SJCRH30 (cell line): Measurements from ENCODE around the gene NUSAP1. TPM values are rescaled to one million over a fixed set of nuclear protein-coding genes. Genes with fewer than 3 reads are reported as not detected.
"Not testable (repeated sequence)": the region's sequence is repeated elsewhere in the genome, so short reads cannot be mapped to it uniquely, and the experiment has no call there.

Source experiments
- DNase-seq, 2 experiments: peaks; one replicate each; pipeline ENCODE4 v3.0.0-alpha.2; 2015 to 2020
- H3K27ac ChIP-seq: fragments of 250-450 bp; sonication (Bioruptor Pico); 2 replicates; pipeline ENCODE4 v1.5.1; 2020; ENCODE audit warnings: mild to moderate bottlenecking, moderate library complexity
- H3K27me3 ChIP-seq: fragments of 250-450 bp; sonication (Bioruptor Pico); 2 replicates; pipeline ENCODE4 v1.5.1; 2020; ENCODE audit warnings: mild to moderate bottlenecking, moderate library complexity
- H3K36me3 ChIP-seq: fragments of 250-450 bp; sonication (Bioruptor Pico); 2 replicates; pipeline ENCODE4 v1.5.1; 2020; ENCODE audit warnings: mild to moderate bottlenecking, moderate library complexity
- H3K4me1 ChIP-seq: fragments of 250-450 bp; sonication (Bioruptor Pico); 2 replicates; pipeline ENCODE4 v1.5.1; 2020; ENCODE audit warnings: mild to moderate bottlenecking, moderate library complexity
- H3K4me3 ChIP-seq: fragments of 250-450 bp; sonication (Bioruptor Pico); 2 replicates; pipeline ENCODE4 v1.5.1; 2020; ENCODE audit warnings: mild to moderate bottlenecking, moderate library complexity
- H3K9me3 ChIP-seq: fragments of 250-450 bp; sonication (Bioruptor Pico); replicated peaks from 2 replicates; pipeline ENCODE4 v1.5.1; 2020; ENCODE audit warnings: mild to moderate bottlenecking, moderate library complexity
- total RNA-seq: library from RNA; depleted of rRNA; stranded (reverse); fragments of >200 nt; shearing (Covaris generic); gene quantifications from 2 replicates; pipeline ENCODE4 v1.2.3, GENCODE V29; 2014; rRNA removed

Gene NUSAP1
- 256 and 300 TPM in 2 replicates for total RNA-seq

GRCh38 chr15:41332194-41333025, at the start of gene NUSAP1, which contains the start of gene OIP5:
Gene NUSAP1 (plus strand): TSS chr15:41332881. CDS start chr15:41332958, 77 bp downstream.
Gene OIP5 (minus strand): TSS chr15:41332591. CDS start chr15:41332561, 30 bp downstream.
- peak within 1 kb of the TSS; percentile 89 for H3K27ac ChIP-seq
- peaks cover 4% of the 10 kb centered on the region; the same call in 1 of the 2 replicates for H3K4me1 ChIP-seq
- H3K27me3 ChIP-seq, result no peaks in the 10 kb centered on the region
- DNase-seq, result peak; percentile 99 to 100
- H3K36me3 ChIP-seq, result peaks cover 14% of the 10 kb centered on the region; the same call in 1 of the 2 replicates
- peak within 1 kb of the TSS; percentile 94 for H3K4me3 ChIP-seq
- H3K9me3 ChIP-seq, result no peaks in the 10 kb centered on the region

GRCh38 chr15:41282980-41283652, 49.6 kb upstream of the NUSAP1 start:
- not testable (repeated sequence) for H3K4me1 ChIP-seq, H3K27me3 ChIP-seq, H3K9me3 ChIP-seq
- H3K4me3 ChIP-seq, result peak overlapping the region; percentile 81
- H3K27ac ChIP-seq, result peak overlapping the region; percentile 78
- H3K36me3 ChIP-seq, result peaks cover 27% of the 10 kb centered on the region
- DNase-seq, result peak in 1 of 2 experiments; percentile 15

GRCh38 chr15:41283653-41284426, 48.8 kb upstream of the NUSAP1 start:
- H3K4me3 ChIP-seq, result peak overlapping the region; percentile 81
- H3K27me3 ChIP-seq, result no peaks in the 10 kb centered on the region
- peak overlapping the region; percentile 78 for H3K27ac ChIP-seq

GRCh38 chr15:41284427-41285177, 48.1 kb upstream of the NUSAP1 start:
- H3K4me1 ChIP-seq, result no peaks in the 10 kb centered on the region
- H3K27ac ChIP-seq, result peak overlapping the region; percentile 78
- H3K36me3 ChIP-seq, result peaks cover 40% of the 10 kb centered on the region
- peak overlapping the region; percentile 81 for H3K4me3 ChIP-seq
- H3K27me3 ChIP-seq, result no peaks in the 10 kb centered on the region
- no peaks in the 10 kb centered on the region for H3K9me3 ChIP-seq
- DNase-seq, result peak; percentile 20 to 48

More at GRCh38 chr15:41283653-41284426, 48.8 kb upstream of the NUSAP1 start:
- Histone ChIP-seq H3K36me3 (peaks cover 35% of the 10 kb centered on the region), H3K4me1 (no peaks in the 10 kb centered on the region), H3K9me3 (no peaks in the 10 kb centered on the region)
- DNase-seq, result peak; percentile 99

GRCh38 chr15:41285285-41285684, 47.4 kb upstream of the NUSAP1 start:
- Histone ChIP-seq H3K9me3 (no peaks in the 10 kb centered on the region), H3K27ac (no peak overlapping the region), H3K4me3 (peak overlapping the region; percentile 81), H3K36me3 (peaks cover 45% of the 10 kb centered on the region), H3K27me3 (no peaks in the 10 kb centered on the region), H3K4me1 (no peaks in the 10 kb centered on the region)
- DNase-seq, result no peak

GRCh38 chr15:41286665-41287333, 45.9 kb upstream of the NUSAP1 start:
- no peak overlapping the region for H3K4me3 ChIP-seq
- H3K27me3 ChIP-seq, result no peaks in the 10 kb centered on the region
- DNase-seq, result no peak
- no peaks in the 10 kb centered on the region for H3K9me3 ChIP-seq
- H3K27ac ChIP-seq, result no peak overlapping the region
- peaks cover 48% of the 10 kb centered on the region for H3K36me3 ChIP-seq
- no peaks in the 10 kb centered on the region for H3K4me1 ChIP-seq

GRCh38 chr15:41288464-41288863, 44.2 kb upstream of the NUSAP1 start:
- H3K4me1 ChIP-seq, result no peaks in the 10 kb centered on the region
- H3K36me3 ChIP-seq, result peaks cover 48% of the 10 kb centered on the region
- no peaks in the 10 kb centered on the region for H3K9me3 ChIP-seq
- no peaks in the 10 kb centered on the region for H3K27me3 ChIP-seq
- H3K4me3 ChIP-seq, result no peak overlapping the region
- no peak for DNase-seq
- no peak overlapping the region for H3K27ac ChIP-seq

GRCh38 chr15:41289953-41290352, 42.7 kb upstream of the NUSAP1 start:
- H3K27ac ChIP-seq, result no peak overlapping the region
- H3K36me3 ChIP-seq, result peaks cover 53% of the 10 kb centered on the region
- no peaks in the 10 kb centered on the region for H3K9me3 ChIP-seq
- H3K4me3 ChIP-seq, result no peak overlapping the region
- no peaks in the 10 kb centered on the region for H3K4me1 ChIP-seq
- no peaks in the 10 kb centered on the region for H3K27me3 ChIP-seq
- DNase-seq, result no peak

GRCh38 chr15:41291065-41291631, 41.5 kb upstream of the NUSAP1 start:
- no peak overlapping the region for H3K4me3 ChIP-seq
- no peaks in the 10 kb centered on the region for H3K27me3 ChIP-seq
- no peaks in the 10 kb centered on the region for H3K9me3 ChIP-seq
- H3K4me1 ChIP-seq, result no peaks in the 10 kb centered on the region
- H3K36me3 ChIP-seq, result peaks cover 43% of the 10 kb centered on the region
- no peak for DNase-seq
- H3K27ac ChIP-seq, result no peak overlapping the region

- H3K9me3 ChIP-seq, result no peaks in the 10 kb centered on the region
- peaks cover 44% of the 10 kb centered on the region for H3K36me3 ChIP-seq
- no peak for DNase-seq
- H3K27ac ChIP-seq, result no peak overlapping the region
- no peaks in the 10 kb centered on the region for H3K27me3 ChIP-seq
- no peak overlapping the region for H3K4me3 ChIP-seq
- no peaks in the 10 kb centered on the region for H3K4me1 ChIP-seq
Observed at GRCh38 chr15:41292521-41292920, 40.2 kb upstream of the NUSAP1 start.

- H3K9me3 ChIP-seq, H3K27me3 ChIP-seq, H3K4me3 ChIP-seq, H3K27ac ChIP-seq, DNase-seq, H3K4me1 ChIP-seq: not testable (repeated sequence)
- H3K36me3 ChIP-seq, result peaks cover 32% of the 10 kb centered on the region
Observed at GRCh38 chr15:41301139-41301538, 31.5 kb upstream of the NUSAP1 start.

- H3K27me3 ChIP-seq, result no peaks in the 10 kb centered on the region
- H3K4me1 ChIP-seq, result no peaks in the 10 kb centered on the region
- H3K9me3 ChIP-seq, result no peaks in the 10 kb centered on the region
- H3K36me3 ChIP-seq, result peaks cover 30% of the 10 kb centered on the region
- no peak for DNase-seq
- no peak overlapping the region for H3K4me3 ChIP-seq
- no peak overlapping the region for H3K27ac ChIP-seq
Observed at GRCh38 chr15:41301587-41301986, 31.1 kb upstream of the NUSAP1 start.

GRCh38 chr15:41304149-41304770, 28.4 kb upstream of the NUSAP1 start:
- DNase-seq, result no peak
- Histone ChIP-seq H3K9me3 (no peaks in the 10 kb centered on the region), H3K4me3 (no peak overlapping the region), H3K36me3 (peaks cover 27% of the 10 kb centered on the region), H3K4me1 (no peaks in the 10 kb centered on the region; the same call in 1 of the 2 replicates), H3K27ac (no peak overlapping the region), H3K27me3 (no peaks in the 10 kb centered on the region)
